T1000 (cell line): Measurements from ENCODE around the gene CEACAM21.

Experiments used
- DNase-seq: peaks from one replicate; lab custom pipeline; 2025; ENCODE audit warnings: mixed read lengths; lab: John Stamatoyannopoulos, UW

CEACAM21 gene

GRCh38 chr19:41575998-41576397 is at the start of gene CEACAM21:
CEACAM21 (plus strand) TSS chr19:41576166; CDS start chr19:41576275, 109 bp downstream.
- no peak for DNase-seq

DNA sequence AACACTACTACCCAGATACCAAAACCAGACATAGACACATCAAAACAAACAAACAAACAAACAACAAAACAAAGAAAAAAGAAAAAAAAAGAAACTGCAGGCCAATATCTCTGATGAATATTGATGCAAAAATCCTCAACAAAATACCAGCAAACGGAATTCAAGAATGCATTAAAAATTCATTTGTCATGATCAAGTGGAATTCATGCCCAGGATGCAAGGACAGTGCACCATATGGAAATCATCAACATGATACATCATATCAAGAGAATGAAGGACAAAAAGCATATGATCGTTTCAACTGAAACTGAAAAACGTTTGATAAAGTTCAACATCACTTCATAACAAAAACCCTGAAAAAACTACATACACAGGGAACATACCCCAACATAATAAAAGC is 48.9 kb upstream of the CEACAM21 start:
- no peak for DNase-seq

- no peak for DNase-seq
Observed at GRCh38 chr19:41528106-41528505, 47.9 kb upstream of the CEACAM21 start.

DNA sequence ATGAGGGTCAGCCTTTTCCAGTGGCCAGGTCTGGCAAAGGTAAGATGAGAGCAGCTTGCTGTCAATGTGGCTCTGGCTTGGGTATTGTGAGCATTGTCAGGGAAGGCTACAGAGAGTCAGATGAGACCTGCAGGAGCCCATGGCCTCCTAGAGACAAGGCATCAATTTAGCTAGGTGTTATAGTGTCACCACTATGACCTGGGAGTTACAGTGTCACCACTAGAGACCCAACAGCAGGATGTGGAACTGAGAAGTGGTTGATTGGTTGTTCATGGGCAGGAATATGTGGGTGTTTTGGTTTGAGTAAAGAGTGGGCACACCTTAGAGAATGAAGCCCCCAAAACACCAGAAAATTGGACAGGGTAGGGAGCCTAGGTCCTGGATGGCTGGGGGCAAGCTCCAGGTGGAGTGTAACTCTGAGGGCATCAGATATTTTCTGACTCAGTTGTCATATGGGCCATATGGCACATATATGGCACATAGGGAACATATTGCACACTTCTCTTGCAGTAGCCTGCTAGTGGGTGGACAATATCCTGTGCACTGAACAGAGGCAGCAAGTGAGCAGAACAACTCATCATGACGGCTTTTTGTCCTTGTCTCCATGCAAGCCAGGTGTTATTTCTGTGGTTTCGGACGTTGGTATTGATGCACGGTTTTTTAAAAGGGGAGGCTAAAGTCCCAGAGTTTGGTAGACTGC is 46.3 kb upstream of the CEACAM21 start:
- DNase-seq: no peak

- DNase-seq: no peak
Observed at GRCh38 chr19:41530184-41530534, 45.8 kb upstream of the CEACAM21 start.

- no peak for DNase-seq
Observed at GRCh38 chr19:41530761-41531301, 45.1 kb upstream of the CEACAM21 start.

DNA sequence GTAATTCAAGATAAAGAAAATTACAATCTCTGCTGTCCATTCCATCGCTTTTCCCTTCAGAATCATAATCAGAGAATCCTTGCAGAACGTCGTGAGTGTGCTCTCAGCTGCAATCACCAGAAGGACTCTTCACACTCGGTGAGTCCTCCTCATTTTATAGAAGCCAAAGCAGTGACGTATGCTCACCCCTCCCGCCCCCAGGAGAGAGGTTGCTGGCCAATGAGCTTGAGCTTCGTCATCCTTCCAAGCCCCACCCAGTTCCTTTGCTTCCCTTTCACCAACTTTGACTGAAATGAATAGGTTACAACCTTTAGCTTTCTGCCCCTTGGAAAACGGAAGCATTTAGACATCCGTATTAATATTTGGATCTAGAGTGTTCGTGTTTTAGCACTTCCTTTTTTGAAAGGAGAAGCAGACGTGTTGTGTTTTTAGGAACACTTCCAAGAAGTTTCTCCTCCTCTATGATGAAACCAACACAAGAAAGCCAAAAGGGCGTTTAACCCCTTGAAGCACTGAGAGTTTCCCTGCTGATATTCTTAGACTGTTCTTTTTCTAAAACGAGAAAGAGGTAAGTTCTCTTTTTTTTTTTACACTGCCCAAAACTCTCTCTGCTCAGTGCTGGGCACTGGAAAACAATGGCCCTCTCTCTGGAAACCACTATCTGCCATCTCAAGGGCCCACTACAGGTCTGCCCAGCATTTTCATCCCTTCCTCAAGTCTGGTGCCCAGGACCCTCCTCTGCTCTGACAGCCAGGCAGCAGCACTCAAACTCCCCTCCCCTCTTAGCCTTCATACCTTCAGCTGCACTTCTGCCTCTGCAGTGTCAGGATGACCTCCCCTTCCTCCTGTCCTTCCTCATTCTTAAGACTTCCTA is 44.3 kb upstream of the CEACAM21 start:
- DNase-seq: no peak

DNA sequence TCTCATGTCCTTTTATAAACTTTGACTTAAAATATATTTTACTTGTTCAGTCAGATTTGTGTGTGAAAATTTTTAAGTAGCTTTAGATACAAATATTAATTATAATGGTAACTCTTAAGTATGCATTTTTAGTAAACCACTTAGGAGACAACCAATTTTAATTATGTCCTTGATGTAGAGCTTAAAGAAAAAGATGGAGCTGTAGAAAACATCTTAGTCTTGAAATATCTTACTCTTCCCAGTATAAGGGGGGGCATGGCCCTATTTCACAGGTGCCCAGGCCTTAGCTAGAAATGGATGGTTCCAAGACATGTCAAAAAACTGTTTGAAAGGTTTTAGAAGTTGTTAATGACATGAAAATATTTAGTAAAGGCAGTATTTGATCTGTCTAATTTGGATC is 43.4 kb upstream of the CEACAM21 start:
- no peak for DNase-seq

- no peak for DNase-seq
Observed at GRCh38 chr19:41533671-41534215, 42.2 kb upstream of the CEACAM21 start.

DNA sequence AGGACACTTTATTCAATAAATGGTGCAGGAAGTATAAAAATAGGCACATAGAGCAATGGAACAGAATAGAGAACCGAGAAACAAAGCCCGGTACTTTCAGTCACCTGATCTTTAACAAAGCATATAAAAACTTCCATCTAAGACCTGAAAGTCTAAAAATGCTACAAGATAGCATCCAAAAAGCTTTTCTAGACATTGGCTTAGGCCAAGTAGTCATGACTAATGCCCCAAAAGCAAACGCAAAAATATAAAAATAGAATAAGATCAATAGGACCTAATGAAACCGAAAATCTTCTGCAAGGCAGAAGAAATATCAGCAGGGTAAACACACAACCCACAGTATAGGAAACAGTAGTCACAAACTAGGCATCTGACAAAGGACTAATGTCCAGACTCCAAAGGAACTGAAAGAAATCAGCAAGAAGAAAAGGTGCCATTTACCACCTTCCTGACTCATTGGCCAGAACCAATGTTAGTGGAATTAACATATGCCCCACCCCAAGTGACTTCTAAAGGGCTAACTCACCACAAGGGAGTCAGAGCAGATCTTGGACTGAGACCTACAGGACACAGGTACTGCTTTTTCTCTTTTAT is 40.8 kb upstream of the CEACAM21 start:
- DNase-seq: no peak

- DNase-seq: no peak
Observed at GRCh38 chr19:41537789-41538188, 38.2 kb upstream of the CEACAM21 start.

GRCh38 chr19:41540041-41540695 is 35.8 kb upstream of the CEACAM21 start:
- no peak for DNase-seq

DNA sequence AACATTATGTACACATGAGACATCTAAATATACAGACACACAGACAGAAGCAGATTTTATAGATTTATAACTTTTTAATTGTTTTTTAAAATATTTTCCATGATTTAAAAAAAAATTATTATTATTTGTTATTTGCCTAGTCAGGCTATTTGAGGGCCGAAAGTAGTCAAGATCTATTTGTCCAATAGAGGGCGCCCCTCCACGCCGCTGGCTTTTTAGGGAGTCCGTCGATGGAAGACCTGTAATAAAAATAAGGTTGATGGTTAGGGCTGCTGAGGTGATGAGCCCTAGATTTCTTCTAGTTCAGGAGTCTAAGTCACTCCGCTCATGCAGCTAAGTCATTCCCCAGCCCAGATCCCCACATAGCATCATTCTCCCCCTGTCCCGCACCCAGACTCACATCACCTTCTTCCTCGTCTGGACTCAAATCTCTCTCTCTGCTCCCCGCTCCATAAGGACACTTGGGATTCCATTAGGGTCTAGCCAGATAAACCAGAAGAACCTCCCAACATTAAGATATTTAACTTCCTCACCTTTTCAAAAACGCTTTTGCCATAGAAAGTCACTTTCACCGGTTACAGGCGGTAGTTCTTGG is 33.9 kb upstream of the CEACAM21 start:
- no peak for DNase-seq

GRCh38 chr19:41542622-41543021 is 33.3 kb upstream of the CEACAM21 start:
- DNase-seq: no peak

DNA sequence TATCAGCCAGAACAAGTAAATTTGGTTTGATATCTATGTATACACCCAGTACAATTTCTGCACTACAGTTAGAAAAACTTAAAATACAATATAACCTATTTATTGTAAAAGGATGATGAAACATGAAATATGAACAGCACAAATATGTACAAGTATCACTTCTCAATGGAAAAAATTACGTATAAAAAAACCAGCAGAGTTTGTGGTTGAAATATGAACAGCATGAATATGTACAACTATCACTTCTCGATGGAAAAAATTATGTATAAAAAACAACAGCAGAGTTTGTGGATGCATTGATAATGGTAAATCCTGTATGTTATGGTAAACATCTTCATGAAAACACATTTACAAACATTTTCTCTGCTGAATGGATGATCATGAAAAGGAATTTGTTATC is 32.4 kb upstream of the CEACAM21 start:
- no peak for DNase-seq

DNA sequence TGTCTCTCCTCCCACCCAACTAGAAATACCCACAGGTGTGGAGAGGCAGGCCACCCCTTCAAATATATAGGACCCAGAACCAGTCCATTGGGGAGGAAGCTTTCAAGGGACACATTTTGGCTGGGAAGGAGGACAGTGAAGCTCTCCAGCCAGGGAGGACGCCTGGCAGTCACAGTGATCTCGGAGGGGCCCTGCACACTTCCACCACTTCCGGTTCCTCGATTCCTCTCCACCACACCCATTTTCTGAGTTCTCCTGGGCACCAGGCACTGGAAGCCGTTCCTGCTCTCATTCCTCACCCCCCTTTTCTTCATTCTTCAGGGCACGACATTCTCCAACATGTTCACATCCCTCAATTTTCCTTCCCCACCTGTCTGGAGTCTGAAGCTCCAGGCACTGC is 30.4 kb upstream of the CEACAM21 start:
- DNase-seq: no peak

DNA sequence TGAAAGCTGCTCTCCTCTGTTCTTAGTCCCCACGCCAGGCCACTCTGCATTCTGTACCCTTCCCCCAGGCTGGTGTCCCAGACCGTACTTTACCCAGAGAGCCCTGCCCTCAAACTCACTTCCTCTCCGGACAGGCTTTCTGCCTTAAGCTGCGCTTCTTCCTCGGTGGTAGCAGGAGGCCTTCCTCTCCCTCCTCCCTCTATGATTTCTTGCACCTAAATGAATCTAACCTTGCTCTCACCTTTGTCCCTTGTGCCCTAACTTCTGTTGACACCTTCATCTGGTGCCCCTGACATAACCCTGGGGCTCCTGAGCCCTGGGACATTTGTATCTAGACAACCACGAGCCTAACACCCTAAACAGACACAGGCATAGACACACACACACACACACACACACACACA is 29.6 kb upstream of the CEACAM21 start:
- no peak for DNase-seq

GRCh38 chr19:41546961-41547360 is 29.0 kb upstream of the CEACAM21 start:
- no peak for DNase-seq

- DNase-seq: no peak
Observed at GRCh38 chr19:41547569-41547968, 28.4 kb upstream of the CEACAM21 start.

GRCh38 chr19:41548047-41548446 is 27.9 kb upstream of the CEACAM21 start:
- DNase-seq: no peak

- DNase-seq: no peak
Observed at GRCh38 chr19:41548954-41549688, 26.8 kb upstream of the CEACAM21 start.
